Fibroblast of pulmonary artery (primary cell): ENCODE data around the gene PRM1.
A peak's percentile ranks its signal among the peaks of the same experiment; 100 is the strongest.

Experiments used
- DNase-seq: peaks from one replicate; pipeline ENCODE4 v3.0.0-alpha.2; 2010; ENCODE audit warnings: low read depth
- H3K4me3 ChIP-seq: replicated peaks from 2 replicates; pipeline ENCODE4 v1.5.1; 2011; ENCODE audit warnings: low read depth, mild to moderate bottlenecking, control low read depth, low read length, moderate library complexity
- CTCF ChIP-seq: IDR thresholded peaks from 2 replicates; pipeline ENCODE4 v1.5.1; 2011; ENCODE audit warnings: mild to moderate bottlenecking, control low read depth, low read length, inconsistent platforms; ENCODE audit errors: missing control alignments

Gene PRM1

GRCh38 chr16:11321662-11322061 is 40.5 kb upstream of the PRM1 start:
- DNase-seq, result no peak
- H3K4me3 ChIP-seq, result no peak overlapping the region
- TF ChIP-seq CTCF, result no peak

DNA sequence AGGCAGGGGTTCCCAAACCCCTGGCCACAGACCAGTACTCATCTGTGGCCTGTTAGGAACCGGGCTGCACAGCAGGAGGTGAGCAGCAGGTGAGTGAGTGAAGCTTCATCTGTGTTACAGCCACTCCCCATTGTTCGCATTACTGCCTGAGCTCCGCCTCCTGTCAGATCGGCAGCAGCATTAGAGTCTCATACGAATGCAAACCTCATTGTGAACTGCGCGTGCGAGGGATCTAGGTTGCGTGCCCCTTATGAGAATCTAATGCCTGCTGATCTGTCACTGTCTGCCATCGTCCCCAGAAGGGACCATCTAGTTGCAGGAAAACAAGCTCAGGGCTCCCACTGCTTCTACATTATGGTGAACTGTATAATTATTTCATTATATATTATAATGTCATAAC is 39.0 kb upstream of the PRM1 start:
- no peak overlapping the region for H3K4me3 ChIP-seq
- DNase-seq, result no peak
- TF ChIP-seq CTCF, result no peak

DNA sequence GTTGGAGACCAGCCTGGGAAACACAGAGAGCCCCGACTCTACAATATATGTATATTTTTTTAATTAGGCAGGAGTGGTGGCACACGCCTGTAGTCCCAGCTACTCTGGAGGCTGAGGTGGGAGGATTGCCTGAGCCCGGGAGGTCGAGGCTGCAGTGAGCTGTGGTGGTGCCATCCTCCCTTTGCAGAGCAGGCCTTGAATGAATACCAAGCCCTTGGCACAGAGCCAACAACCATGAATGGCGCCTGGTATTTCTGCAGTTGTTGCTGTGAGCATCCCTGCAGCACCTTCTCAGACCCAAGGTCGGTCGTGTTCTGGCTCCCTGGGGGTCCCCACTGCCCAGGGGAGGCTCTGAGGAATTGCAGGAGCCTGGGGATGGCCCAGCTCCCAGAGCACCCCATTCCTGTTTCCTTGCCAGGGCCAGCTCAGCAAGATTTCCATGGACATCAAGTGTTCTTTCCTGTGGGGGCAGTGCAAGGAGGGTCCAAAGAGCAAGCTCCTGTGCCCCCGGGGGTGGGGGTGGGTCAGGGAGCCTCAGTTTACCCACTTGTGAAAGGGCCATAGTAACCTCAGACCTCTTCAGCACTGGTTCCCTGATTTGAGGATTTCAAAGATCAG is 38.5 kb upstream of the PRM1 start:
- no peak for TF ChIP-seq CTCF
- no peak overlapping the region for H3K4me3 ChIP-seq
- no peak for DNase-seq

GRCh38 chr16:11318817-11319216 is 37.7 kb upstream of the PRM1 start:
- DNase-seq, result no peak
- H3K4me3 ChIP-seq, result no peak overlapping the region

GRCh38 chr16:11316331-11317015 is 35.3 kb upstream of the PRM1 start:
- TF ChIP-seq CTCF, result no peak
- no peak for DNase-seq
- no peak overlapping the region for H3K4me3 ChIP-seq

More at GRCh38 chr16:11318817-11319216, 37.7 kb upstream of the PRM1 start:
- no peak for TF ChIP-seq CTCF

- peak; percentile 29 for TF ChIP-seq CTCF
- H3K4me3 ChIP-seq, result no peak overlapping the region
- peak; percentile 70 for DNase-seq
Observed at GRCh38 chr16:11315510-11315909, 34.4 kb upstream of the PRM1 start.
